Glomerular visceral epithelial cell (primary cell): ENCODE measurements around the gene STEEP1.
A peak's percentile ranks its signal among the peaks of the same experiment; 100 is the strongest.

Experiments used
- DNase-seq: peaks from one replicate; pipeline ENCODE4 v3.0.0-alpha.2; 2016; ENCODE audit errors: extremely low spot score

STEEP1 gene

DNA sequence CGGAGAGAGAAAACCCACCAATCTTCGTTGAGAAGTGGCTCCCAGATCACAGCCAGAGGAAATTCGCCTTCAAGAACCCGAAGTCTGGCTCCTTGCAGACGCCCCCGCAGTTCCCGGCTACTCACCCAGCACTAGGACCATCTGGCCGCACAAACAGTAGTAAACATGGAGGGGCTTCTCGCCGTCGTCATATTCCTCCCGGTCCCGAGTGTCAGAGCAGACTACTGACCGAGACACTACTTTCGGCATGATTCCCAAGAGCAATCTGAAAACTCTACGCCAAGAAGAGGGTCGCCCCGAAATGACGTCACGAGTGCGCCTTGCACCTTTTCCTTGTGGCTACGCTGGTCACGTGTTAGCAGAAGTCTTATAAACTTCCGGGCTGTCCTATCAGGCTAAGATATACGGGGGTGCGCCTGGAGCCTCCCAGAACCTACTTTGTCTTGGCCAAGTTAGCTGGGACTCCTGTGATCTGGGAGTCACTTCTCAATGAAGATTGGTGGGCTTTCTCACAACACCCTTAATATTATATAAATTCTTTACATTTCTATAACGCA lies at the start of gene STEEP1:
Gene STEEP1 (minus strand): TSS at position 303 of the 557 bp plus-strand sequence. CDS start 54 bp downstream, at position 249.
- peak; percentile 86 for DNase-seq

DNA sequence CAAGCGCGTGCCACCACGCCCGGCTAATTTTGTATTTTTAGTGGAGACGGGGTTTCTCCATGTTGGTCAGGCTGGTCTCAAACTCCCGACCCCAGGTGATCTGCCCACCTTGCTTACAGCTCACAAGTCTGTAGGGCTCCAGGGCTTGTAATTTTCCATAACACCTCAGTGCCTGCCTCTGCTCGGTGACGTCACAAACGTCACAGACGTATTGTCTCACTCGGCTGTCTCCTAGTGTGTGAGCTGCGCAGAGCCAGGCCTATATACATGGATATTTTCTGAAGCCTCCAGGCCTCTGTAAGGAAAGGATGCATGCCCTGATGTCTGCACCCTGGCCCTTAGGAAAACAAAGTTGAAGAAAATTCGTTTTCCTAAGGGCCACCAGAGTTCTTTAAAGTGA lies 49.6 kb upstream of the STEEP1 start:
- DNase-seq = no peak

DNA sequence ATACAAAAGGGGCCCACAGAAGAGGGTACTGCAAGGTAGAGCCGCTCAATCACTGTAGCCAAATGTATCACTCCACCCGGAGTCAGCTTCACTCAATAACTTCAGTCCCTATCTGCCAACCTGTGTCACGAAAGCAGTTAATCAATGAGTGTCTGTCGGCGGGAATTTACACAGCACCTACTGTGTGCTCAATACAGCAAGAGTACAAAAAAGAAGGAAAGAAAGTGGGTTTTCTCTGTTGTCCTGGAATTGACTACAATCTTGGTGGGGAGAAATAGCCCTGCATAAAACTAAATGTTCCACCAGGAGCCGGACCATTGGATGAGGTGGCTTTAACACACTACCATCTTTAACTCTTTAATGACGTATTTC lies 41.8 kb upstream of the STEEP1 start:
- no peak for DNase-seq

DNA sequence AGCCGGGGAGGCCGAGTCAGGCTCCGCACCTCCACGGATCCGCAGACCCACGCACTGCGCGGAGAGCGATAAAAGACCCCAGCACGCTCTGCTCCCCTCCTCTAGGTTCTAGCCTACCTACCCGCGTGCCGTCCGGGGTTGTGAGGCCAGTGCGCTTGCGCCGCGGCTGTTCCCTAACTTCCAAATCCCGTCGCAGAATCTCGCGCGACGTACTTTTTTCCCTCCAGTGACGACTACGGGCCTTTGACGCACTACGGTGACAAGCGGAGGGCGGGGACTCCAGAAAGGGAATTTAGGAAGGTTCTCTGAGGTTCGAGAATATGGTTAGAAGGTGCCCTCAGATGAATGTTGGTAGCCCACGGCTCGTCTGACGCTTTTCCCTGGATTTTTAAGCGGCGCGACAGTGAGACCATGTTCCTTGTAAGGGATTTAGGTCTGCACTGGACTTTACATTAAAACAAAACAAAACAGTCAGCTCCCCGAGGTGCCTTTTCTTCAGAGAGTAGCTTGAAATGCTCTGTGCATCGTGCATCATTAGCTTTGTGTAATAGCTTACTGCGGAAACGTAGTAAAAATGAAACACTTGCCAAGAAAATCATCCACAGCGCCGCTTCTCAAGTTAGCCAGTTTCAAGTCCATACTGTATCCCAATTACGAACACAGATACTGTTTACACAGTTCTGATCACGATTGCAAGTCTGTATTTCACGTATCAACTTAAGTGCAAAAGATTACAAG lies 41.2 kb upstream of the STEEP1 start, which contains the start of gene NKRF:
Gene NKRF (minus strand): TSS at position 145 of the 738 bp plus-strand sequence.
- peak; percentile 86 for DNase-seq

DNA sequence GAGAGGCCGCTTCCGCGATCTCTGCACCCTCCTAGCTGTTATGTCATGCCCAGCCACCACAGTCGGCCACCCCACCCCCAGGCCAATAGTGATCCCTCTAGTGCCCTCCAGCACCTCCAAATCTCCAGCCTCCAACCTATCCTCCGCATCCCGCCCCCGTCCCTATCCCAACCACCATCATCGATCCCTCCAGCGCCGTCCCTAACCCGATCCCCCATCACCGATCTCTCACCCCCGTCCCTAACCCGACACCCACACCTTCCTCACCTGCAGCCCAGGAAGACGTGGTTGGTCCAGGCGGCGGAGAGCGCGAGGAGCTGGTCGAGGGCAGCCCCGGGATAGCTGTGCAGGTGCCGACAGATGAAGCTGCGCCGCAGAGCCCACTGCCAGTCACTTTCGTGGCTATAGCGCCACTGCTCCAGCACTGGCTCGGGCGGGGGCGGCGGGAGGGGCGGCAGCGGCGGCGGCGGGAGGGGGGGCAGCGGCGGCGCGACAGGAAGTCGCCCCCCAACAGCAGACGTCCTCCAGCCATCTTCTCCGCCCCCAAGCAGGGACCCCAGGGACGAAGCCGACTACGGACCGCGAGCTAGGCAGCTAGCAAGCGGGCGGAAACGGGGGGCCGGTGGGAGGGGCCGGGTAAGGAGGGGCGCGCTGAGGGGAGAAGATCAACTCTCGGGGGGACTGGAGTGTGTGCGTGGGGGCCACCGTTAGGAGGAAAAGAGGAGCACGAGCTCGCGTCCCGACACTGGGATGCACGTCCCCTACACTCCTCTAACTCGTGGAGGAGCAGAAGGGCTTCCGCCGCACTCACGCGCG lies 40.5 kb upstream of the STEEP1 start:
- DNase-seq = peak; percentile 16

DNA sequence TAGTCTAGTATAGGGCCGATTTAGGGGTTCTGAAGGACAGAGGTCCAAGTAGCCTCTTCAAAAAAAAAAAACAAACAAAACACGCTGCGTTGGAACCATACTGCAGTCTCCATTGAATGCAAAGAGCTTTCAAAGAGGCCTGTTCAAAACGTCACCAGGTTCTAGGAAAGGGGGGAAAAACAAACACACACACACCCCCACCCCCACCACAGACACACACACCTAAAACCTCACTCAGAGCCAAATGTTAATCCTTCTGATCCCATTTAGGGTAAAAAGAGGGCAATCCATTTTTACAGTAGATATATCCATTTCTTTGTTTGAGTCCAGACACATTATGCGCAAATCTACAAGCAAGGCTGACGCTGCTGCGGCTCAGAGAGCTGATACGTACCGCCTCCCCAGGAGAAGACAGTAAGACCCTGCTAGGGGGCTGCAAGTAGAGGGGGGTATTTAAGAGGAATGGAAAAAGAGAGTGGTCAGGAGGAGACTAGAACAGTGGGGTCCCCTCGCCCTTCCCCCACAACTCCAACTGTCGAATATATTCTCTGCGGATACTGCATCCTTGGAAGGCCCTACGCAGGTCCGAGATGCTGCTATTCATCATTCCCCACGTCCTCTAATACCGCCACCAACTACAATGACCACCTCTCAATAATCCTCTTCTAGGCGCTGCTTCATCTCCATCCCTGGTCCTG lies 39.7 kb upstream of the STEEP1 start:
- DNase-seq = no peak

DNA sequence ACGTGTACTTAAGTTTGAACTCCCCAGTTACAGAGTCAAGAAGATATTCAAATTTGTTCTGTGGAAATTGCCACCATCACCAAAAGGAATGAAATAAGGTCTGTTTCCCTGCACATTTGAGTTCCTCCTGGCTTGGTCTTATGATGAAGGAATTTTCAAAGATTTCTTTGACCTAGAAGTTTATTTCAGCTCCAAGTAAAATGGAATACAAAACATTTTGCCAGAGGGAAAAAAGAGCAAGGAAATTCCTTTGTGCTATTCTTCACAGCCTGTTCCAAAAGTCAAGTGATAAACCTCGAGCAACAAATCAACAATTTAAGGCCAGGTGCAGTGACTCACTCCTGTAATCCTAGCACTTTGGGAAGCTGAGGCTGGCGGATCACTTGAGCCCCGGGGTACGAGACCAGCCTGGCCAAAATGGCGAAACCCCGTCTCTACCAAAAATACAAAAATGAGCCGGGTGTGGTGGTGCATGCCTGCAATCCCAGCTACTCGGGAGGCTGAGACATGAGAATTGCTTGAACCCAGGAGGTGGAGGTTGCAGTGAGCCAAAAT lies 37.6 kb upstream of the STEEP1 start:
- no peak for DNase-seq

DNA sequence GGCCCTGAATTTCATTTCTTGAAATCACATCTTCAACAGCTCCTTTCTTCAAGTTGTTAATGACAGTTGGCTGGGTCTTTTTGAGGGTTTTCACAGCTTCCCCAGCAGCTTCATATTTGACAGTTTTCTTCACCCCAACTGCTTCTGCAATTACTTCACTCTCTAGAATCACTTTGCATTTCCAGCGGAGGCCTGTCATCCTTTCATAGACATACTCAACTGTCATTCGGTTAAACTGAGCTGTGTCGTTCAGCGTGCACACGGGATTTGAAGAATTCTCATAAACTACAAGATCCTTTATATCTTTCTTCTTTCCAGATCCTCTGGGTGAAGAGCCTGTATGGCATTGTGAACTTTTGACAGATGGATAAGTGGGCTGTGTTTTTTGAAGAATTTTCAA lies 24.6 kb upstream of the STEEP1 start:
- DNase-seq = no peak

DNA sequence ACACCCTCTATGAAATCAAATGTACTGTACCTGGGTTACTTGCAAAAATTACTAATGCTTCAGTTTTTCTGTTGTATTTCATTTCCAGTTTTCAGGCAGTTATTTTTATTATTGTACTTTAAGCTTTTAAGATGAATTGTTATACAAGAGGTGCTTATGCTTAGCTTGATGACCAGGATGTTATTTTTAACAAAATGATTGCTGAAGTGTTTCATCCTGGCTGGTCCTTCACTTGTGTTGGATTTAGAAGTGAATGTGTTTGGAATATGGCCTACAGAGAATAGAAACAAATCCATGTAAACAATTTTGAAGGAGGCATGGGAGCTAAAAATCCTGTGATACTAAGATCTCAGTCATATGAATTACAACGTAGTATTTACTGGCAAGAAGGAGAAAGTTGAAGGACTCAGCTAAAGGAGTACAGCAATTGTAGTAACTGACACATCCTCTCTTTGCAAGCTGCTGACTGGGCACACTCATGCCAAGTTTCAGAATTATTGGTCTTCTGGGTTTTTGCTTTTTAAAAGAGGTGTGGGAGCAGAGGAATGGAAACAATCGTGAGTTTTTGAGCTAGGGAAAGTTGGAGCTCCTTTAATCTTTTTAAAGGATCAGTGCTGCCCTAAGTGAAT lies 18.3 kb upstream of the STEEP1 start:
- DNase-seq = no peak

DNA sequence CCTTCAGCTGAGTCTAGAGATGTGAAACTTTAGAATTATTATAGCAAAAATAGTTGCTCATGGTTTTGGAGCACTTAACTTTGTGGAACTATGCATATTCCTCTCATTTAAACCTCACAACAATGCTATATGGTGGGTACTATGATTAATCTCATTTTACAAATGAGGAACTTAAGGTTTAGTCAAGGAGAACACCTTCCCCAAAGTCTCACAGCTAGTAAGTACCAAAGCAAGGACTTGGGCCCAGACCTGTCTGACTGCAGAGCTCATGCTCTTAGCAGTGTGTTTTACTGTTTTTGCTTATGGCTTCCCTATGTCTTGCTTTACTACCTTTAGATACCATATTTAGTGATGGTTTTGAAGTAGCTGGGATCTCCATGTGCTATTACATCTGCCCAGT lies 14.2 kb upstream of the STEEP1 start:
- DNase-seq = no peak

DNA sequence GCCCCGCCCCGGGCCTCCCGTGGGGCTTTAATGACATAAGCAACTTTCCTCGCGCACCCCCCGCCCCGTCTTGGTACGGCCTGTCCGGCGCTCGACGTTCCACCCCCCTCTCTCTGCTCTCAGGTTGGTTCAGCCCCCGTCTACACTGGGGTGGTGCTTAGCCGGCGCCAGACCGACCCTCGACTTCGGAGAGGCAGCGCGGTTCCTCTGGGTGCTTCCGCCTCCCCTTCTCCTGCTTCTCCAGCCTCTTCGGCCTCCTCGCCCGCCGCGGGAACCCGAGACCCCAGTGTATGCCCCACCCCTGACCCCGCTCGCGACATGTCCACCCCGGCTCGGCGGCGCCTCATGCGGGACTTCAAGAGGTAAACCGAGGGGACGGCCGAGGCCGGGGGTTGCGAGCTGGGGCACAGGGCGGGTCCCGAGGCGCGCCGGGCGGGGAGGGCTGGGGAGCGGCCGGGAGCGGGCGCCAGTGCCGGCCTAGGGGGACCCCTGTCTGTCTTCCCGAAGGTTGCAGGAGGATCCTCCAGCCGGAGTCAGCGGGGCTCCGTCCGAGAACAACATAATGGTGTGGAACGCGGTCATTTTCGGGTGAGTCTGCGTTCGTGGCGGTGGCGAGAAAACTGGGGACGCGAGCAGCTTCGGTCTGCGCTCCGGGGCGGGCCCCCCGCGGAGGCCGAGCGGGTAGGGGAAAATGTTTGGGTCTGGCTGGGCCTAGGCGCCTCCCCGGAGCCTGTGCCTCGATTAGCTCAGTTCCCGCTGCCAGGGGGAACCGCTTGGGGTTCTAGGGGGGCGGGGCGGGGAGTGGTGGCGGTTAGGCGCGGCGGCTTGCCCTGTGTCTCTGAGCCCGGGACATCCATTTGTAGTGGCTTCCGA lies 9.4 kb upstream of the STEEP1 start, which contains the start of gene UBE2A:
Gene UBE2A (plus strand): TSS at position 170 of the 873 bp plus-strand sequence. CDS start 149 bp downstream, at position 319.
- DNase-seq = peak; percentile 91

DNA sequence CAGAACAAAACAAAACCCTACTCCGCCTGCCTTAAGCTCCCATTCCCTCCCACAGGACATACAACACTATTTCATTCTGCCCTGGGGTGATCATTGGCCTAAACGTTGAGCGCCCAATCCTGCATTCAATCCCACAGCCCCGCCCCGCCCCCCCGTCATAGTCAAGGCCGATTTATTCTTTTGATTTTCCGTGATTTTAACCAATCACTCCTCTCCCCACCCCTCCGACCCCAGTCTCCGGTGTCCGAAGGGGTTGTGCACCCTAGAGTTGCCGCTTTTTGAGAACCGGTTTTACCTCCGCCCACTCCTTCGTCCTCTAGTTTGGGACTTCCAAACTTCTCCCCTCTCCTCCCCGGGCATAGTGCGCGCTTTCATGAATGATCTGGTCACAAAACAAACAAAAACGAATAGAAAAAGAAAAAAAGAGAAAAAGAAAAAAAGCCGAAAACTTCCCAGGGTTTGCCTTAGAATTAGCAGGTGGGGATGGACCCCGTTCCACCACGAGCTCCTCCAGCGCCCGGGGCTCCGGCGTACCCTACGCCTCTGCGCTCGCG lies 8.7 kb upstream of the STEEP1 start:
- peak; percentile 38 for DNase-seq

DNA sequence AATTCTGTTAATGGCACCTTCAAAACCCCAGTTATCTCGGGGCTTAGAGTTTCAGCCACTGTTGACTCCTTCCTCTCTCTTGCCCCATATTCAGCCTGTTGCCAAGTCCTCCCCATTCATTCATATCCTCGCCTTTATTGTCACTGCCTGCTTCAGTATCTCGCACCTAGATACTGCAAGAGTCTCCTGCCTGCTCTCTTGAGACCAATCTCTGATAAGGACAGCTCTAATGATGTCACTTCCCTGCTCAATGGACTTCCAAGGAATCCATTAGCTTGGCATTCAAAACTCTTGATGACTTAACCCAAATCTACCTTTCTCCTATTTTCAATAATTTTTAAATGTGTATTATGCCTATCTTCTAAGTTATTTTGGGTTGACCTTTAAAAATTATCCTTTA lies 8.0 kb upstream of the STEEP1 start:
- no peak for DNase-seq

DNA sequence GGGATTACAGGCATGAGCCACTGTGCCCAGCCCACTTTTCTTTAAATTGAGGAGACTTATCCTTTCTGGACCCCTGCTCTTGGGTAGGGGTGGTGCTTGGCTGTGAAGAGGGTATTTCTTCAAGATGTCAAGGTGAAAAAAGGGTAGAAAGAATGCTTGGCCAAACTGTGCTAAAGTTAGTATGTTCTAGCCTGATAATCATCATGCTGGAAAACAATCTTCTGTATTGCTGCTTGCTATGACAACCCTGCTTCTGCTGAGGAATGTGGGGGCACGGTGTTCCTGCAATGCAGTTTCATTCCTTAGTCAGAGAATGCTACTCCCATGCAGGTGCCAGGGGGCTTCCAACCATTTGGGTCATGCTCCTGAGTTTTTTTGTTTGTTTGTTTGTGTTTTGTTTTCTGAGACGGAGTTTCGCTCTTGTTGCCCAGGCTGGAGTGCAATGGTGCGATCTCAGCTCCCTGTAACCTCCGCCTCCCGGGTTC lies 5.2 kb upstream of the STEEP1 start:
- DNase-seq = no peak

DNA sequence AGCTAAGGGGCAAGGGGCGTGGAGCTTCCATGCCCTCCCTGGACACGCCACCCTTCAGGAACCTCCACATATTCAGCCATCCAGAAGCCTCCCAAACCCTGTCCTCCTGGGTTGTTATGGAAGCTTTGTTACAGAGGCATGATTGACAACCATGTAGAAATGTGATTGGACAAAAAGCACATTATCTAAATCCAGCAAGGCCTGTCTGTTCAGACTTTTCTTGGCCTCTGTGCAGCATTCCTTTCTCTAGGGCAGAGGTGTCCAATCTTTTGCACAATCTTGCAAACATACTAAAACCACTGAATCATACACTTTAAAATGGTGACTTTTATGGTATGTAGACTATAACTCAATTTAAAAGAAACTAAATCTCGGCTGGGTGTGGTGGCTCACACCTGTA lies 12.7 kb downstream of the STEEP1 start:
- no peak for DNase-seq

DNA sequence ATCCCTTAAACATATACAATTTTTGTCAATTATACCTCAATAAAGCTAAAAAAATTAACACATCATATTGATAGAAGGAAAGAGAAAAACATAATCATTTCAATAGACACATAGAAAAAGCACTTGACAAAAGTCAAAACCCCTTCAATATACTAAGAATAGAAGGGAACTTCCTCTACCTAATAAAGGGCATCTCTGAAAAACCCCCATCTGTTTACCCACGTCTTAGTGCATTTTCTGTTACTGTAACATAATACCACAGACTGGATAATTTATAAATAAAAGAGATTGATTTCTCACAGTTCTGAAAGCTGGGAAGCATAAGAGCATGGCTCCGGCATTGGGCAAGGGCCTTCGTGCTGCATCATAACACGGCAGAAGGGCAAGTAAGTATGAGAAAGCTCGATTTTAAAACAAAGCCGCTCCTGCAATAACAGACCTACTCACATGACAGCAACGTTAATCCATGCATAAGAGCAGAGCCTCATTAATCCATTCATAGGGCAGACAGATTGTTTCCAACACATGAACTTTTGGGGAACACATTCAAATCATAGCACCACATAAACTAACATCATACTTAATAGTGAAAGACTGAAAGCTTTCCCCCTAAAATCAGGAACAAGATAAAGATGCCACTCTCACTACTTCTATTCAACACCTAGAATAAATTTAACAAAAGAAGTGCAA lies 15.7 kb downstream of the STEEP1 start:
- no peak for DNase-seq

DNA sequence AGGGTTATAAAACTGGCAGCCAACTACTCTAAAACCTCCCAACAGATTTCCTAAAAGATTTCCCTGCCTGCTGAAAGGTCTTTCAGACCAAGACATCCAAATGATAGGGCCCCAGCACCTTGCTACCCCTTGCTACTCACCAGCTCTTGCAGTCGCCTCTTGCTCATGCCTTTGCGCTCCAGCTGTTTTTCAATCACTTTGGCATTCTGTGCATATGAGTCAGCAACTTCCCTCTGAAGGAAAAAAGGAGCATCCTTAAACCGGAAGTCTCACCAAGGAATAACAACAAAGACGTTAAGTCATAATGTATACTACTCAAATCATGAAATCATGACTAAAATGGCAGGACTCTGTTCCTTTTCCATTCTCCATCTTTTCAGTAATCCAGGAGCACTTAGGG lies 24.0 kb downstream of the STEEP1 start:
- DNase-seq = peak; percentile 63

DNA sequence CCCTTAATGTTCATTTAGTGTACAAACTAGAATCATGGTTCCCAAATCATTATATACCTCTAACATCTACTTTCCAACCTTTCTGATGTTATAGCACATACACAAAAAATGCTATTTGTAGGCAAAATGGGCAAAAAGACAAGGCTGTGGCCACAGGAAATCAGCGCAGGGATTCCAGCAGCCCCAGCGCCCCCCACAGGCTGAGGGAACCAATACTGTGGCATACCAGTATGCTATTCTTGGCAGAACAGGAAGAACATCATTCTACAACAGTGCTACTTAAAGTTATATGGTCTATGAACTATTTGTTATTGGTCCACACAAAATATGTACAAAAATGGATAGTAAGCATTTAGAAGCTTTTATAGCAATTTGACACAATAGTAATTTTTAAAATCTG lies 25.3 kb downstream of the STEEP1 start:
- no peak for DNase-seq

DNA sequence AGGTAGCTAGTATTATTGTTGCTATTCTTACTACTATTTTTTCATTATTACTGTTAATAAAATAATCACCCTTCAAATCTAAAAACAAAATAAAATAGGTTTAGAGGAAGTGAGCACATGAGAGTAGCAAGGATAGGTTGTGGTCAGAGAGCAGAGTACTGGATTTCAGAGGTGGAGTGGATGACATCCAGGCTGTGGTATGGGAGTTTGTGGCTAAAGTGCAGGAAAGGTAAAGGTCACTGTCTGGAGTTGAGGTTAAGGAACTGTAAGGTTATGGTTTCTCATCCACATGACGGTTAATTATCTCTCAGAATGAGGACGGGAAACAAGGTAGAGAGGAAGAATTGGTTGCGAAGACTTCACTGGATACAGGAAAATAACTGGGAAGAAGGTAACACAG lies 27.7 kb downstream of the STEEP1 start:
- peak; percentile 2 for DNase-seq
